WTC11 (cell line): ENCODE results near the gene MPPE1.

Experiments
- ESRRA ChIP-seq: sonication (generic); formaldehyde crosslinking; IDR thresholded peaks from 2 replicates; pipeline ENCODE4 v1.8.1; 2022; ENCODE audit warnings: mild to moderate bottlenecking, missing genetic modification reagents, borderline replicate concordance
- TF ChIP-seq, protein P1 (sequence below): fragments of 200-600 bp; IDR thresholded peaks from 2 replicates; pipeline ENCODE4 v1.8.0; 2022; ENCODE audit warnings: antibody characterized with exemption

GRCh38 chr18:11923450-11923849 lies 15.3 kb upstream of the MPPE1 start:
- no peak for TF ChIP-seq ESRRA (CRISPR knock-in tag)
- TF ChIP-seq, protein P1, sequence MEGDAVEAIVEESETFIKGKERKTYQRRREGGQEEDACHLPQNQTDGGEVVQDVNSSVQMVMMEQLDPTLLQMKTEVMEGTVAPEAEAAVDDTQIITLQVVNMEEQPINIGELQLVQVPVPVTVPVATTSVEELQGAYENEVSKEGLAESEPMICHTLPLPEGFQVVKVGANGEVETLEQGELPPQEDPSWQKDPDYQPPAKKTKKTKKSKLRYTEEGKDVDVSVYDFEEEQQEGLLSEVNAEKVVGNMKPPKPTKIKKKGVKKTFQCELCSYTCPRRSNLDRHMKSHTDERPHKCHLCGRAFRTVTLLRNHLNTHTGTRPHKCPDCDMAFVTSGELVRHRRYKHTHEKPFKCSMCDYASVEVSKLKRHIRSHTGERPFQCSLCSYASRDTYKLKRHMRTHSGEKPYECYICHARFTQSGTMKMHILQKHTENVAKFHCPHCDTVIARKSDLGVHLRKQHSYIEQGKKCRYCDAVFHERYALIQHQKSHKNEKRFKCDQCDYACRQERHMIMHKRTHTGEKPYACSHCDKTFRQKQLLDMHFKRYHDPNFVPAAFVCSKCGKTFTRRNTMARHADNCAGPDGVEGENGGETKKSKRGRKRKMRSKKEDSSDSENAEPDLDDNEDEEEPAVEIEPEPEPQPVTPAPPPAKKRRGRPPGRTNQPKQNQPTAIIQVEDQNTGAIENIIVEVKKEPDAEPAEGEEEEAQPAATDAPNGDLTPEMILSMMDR = no peak
